GM12872 (cell line): ENCODE results near the gene SS18L1.

Experiments used
- CTCF ChIP-seq: IDR thresholded peaks from 3 replicates; pipeline ENCODE4 v1.5.1; 2011; ENCODE audit warnings: low read depth, mild to moderate bottlenecking, low read length, moderate library complexity; ENCODE audit not compliant: insufficient read depth

SS18L1 gene

DNA sequence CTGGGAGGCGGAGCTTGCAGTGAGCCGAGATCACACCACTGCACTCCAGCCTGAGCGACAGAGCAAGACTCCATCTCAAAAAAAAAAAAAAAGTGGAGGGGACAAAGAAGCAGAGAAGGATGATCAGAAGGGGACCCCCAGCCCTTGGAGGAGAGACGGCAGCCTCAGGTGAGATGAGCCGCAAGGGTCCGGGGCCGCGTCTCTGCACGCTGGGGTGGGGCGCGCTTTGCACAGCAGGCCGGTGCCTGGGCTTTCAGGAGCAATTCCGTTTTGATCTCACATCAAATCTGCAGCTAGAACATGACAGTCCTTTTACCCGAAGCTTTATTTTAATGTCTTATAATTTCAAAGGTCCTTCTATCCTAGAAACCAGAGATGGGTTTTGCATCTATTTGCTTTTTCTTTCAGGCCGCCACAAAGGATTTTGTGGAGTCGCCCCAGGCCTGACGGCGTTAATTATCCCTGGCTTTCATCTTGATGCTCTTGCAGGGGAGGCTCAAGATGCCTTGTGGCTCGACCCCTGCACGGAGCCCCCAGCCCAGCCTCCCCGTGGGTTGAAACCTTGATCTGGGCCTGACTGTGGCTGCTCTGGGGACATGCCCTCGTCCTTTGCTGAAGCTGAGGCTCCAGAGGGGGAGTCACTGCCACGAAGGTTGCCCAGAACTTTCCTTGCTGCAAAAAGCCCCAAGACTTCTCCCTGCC, 59.3 kb downstream of the SS18L1 start:
- TF ChIP-seq CTCF: no peak

DNA sequence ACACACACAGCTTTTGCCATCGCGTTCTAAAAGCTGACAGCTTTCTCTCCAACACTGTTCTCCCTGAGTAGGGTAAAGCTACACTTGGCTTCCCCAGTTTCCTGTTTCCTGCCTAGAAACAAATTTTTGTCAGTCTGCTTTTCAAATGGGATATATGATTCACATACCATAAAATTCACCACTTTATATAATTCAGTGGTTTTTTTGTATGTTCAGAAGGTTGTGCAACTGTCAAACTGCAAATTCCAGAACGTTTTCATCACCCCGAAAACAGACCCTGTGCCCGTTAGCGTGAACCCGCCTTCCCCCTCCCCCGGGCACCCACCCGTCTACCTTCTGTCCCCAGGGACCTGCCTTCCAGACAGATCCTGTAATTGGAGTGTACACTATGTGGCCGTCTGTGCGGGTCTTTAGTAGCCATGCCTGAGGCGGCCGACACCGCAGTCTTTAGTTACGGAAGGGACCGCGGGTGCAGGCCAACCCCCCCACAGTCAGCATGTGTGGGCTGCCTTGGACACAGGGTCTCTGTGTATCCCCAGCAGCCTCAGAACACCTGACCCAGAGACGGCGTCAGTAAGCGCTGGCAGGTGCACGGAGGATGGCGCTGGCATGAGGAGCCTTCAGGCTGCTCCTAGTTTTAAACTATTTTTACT, 59.9 kb downstream of the SS18L1 start:
- no peak for TF ChIP-seq CTCF

DNA sequence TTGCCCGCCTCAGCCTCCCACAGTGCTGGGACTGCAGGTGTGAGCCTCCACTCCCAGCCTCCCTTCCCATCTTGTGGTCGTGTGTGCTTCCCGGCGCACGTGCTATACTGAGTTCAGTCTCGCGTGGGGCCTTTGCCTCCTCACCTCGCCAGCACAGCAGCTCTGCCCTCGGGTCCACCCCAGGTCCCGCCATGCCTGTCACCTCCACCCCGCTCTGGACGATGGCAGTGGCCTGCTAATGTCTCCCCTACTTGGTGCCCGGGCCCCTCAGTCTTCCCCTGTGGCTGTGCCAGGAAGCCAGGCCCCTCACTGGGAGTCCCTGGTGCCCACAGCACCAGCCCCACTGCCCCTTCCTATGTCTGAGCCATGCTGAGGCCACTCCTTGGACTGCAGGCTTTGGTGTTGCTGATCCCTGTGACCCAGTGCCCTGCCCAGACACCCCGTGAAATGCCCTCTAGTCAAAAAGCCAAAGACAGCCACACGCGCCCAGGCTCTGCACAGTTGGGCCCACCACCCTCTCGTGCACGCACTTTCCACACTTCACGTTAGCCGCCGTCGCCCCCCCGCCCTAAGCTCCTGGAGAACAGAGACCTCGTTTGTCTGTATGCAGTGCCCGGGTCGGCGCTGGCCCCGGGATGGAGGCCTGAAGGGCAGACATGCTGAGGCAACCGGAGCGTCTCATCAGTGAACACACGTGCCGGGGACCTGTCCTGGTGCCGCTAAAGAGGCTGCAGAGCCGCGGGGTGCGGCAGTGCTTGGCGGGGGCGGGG, 62.2 kb downstream of the SS18L1 start:
- TF ChIP-seq CTCF: no peak

DNA sequence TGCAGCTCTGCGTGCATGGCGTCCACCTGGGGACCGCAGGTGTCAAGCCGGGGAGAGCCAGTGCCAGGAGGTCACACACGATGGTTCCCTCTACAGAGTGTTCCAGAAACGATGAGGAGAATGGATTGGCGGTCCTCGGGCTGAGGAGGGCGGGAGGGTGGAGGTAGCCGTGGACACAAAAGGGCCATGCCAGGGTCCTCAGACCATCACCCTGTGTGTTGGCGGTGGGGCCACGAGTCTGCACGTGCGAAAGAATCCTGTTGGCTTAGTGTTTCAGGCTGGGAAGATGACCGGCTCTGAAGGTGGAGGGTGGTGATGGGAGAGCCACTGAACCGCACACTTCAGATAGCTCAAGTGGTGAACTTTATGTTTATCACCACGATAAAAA, 62.8 kb downstream of the SS18L1 start:
- TF ChIP-seq CTCF: no peak

- TF ChIP-seq CTCF: no peak
Observed at GRCh38 chr20:62208061-62208794, 64.7 kb downstream of the SS18L1 start.

- TF ChIP-seq CTCF: no peak
Observed at GRCh38 chr20:62208795-62209755, 65.5 kb downstream of the SS18L1 start.
